ENCODE data around the gene MATK.

- no peak for TF ChIP-seq CTCF (IDR thresholded peaks at IDR 0.05 in 2 of 3, conservative IDR thresholded peaks at IDR 0.05 in 1 of 3; ENCODE audit: control insufficient read depth in 2 of 3, extremely low read depth in 1 of 3, insufficient read depth in 1 of 3, low read depth in 3 of 3, low read length in 3 of 3)
- TF ChIP-seq IKZF1 (conservative IDR thresholded peaks at IDR 0.05), result no peak
- no peak for TF ChIP-seq SIN3A (IDR thresholded peaks at IDR 0.05; ENCODE audit: low read depth, low read length)
- TF ChIP-seq USF1 (IDR thresholded peaks at IDR 0.05; ENCODE audit: borderline replicate concordance, extremely low read length, insufficient read depth, low read depth, low read length), result no peak
Measured at GRCh38 chr19:3752492-3752891, 33.7 kb downstream of the MATK start.

All from GM12878 (cell line).